Stimulated activated CD8-positive, alpha-beta memory T cell treated with anti-CD3 and anti-CD28 coated beads, Interleukin-2, amount 100 ng/mL, for 1 hour (primary cell): Measurements from ENCODE around the gene NACA2.
"Not testable (repeated sequence)": the region's sequence is repeated elsewhere in the genome, so short reads cannot be mapped to it uniquely, and the experiment has no call there.

Experiments
- DNase-seq, 2 donors: peaks; one replicate each; pipeline ENCODE4 v3.0.0-alpha.2; 2020; ENCODE audit warnings: low read depth in 2 of 2

Gene NACA2

GRCh38 chr17:61591018-61591417 lies at the start of gene NACA2:
TSS of gene NACA2 (minus strand) at chr17:61591219. CDS start at chr17:61591180, 39 bp downstream.
- no peak for DNase-seq

GRCh38 chr17:61639818-61640217 lies 48.8 kb upstream of the NACA2 start:
- DNase-seq, result no peak

GRCh38 chr17:61638087-61638486 lies 47.1 kb upstream of the NACA2 start:
- no peak for DNase-seq

- DNase-seq, result peak in 1 of 2 donors; percentile 21
Measured at GRCh38 chr17:61635913-61636432, 45.0 kb upstream of the NACA2 start.

DNA sequence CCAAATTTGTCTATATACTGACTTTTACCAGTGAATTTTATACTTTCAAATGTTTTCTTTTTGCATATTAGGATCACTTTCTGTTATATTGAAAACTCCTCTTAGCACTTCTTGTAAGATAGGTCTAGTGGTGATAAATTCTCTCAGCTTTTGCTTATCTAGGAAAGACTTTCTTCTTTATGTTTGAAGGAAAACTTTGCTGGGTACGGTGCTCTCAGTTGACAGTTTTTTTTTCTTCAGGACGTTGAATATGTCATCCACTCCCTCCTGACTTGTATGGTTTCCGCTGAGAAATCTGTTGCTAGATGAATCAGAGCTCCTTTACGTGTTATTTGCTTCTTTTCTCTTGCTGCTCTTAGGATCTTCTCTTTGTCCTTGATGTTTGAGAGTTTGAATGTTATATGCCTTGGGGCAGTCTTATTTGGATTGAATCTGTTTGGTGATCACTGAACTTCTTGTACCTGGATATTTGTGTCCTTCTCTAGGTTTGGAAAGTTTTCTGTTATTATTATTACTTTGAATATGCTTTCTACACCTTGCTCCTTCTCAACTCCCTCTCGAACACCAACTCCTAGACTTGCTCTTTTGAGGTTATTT lies 44.0 kb upstream of the NACA2 start:
- no peak for DNase-seq

- no peak for DNase-seq
Measured at GRCh38 chr17:61634011-61634539, 43.1 kb upstream of the NACA2 start.

DNA sequence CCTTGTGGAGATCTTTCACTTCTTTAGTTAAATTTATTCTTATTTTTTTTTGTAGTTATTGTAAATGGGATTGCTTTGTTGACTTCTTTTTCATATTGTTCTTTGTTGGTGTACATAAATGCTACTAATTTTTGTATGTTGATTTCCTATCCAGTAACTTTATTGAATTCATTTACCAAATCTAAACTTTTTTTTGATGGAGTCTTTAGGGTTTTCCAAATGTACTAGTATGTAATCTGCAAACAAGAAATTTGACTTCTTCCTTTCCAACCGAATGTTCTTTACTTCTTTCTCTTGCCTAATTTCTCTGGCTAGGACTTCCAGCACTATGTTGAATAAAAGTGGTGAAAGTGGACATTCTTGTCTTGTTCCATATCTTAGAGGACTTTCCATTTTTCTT lies 41.8 kb upstream of the NACA2 start:
- DNase-seq, result no peak

DNA sequence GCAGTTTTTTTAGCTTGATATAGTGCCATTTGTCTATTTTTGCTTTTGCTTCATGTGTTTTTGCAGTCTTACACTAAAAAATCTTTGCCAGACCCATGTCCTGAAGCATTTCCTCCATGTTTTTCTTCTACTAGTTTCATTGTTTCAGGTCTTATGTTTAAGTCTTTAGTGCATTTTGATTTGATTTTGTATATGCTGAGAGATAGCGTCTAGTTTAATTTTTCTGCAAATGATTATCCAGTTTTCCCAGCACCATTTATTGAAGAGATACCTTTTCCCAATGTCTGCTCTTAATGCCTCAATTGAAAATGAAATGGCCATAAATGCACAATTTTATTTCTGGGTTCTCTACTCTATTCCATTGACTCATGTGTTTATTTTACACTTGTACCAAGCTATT lies 40.8 kb upstream of the NACA2 start:
- DNase-seq, result no peak

DNA sequence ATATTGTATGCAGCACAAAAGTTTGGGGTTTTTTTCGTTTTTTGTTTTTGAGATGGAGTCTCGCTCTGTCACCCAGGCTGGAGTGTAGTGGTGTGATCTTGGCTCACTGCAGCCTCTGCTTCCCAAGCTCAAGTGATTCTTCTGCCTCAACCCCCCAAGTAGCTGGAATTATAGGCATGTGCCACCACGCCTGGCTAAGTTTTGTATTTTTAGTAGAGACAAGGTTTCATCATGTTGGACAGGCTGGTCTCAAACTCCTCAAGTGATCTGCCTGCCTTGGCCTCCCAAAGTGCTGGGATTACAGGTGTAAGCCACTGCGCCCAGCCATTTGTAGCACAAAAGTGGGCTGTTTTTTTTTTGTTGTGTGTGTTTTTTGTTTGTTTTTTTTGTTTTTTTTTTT lies 37.1 kb upstream of the NACA2 start:
- not testable (repeated sequence) for DNase-seq

GRCh38 chr17:61627658-61628057 lies 36.6 kb upstream of the NACA2 start:
- DNase-seq, result no peak

- DNase-seq, result no peak
Measured at GRCh38 chr17:61627125-61627524, 36.1 kb upstream of the NACA2 start.

DNA sequence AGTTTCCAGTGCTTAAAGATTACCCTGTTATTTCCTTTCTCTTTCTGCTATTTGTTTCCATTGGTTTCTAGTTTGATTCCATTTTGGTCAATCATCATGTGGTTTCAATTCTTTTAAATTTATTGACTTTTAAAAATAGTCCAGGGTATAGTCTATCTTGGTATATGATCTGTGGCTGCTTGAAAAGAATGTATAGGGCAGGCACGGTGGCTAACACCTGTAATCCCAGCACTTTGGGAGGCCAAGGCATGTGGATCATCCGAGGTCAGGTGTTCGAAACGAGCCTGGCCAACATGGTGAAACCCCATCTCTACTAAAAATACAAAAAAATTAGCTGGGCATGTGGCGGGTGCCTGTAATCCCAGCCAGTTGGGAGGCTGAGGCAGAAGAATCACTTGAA lies 34.5 kb upstream of the NACA2 start:
- no peak for DNase-seq

DNA sequence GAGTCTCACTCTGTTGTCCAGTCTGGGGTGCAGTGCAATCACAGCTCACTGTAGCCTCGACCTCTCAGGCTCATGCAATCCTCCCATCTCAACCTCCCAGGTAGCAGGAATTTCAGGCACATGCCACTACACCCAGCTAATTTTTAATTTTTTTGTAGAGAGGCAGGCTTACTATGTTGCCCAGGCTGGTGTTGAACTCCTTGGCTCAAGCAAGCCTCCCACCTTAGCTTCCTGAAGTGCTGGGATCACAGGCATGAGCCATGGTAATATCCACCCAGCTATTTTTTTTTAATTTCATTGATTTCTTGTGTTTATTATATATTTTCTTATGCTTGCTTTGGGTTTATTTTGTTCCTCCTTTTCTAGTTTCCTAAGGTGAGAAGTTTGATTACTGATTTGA lies 33.9 kb upstream of the NACA2 start:
- no peak for DNase-seq

- DNase-seq, result no peak
Measured at GRCh38 chr17:61621317-61621716, 30.3 kb upstream of the NACA2 start.

- no peak for DNase-seq
Measured at GRCh38 chr17:61619953-61620352, 28.9 kb upstream of the NACA2 start.

DNA sequence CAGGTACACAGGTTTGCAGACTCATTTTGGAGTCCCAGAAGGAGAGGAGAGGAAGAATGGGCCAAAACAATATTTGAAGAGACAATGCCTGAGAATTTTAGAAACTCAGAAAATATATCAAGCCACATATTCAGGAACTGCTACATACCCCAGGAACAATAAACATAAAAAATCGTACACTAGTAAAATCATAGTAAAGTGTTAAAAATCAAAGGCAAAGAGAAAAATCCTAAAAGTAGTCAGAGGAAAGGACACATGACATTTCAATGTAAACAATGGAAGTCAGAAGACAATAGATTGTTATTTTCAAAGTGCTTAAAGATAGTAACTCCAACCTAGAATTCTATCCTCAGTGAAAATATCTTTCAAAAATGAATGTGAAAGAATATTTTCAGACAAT lies 28.5 kb upstream of the NACA2 start:
- DNase-seq, result no peak

GRCh38 chr17:61618950-61619349 lies 27.9 kb upstream of the NACA2 start:
- no peak for DNase-seq

- no peak for DNase-seq
Measured at GRCh38 chr17:61617330-61617729, 26.3 kb upstream of the NACA2 start.

DNA sequence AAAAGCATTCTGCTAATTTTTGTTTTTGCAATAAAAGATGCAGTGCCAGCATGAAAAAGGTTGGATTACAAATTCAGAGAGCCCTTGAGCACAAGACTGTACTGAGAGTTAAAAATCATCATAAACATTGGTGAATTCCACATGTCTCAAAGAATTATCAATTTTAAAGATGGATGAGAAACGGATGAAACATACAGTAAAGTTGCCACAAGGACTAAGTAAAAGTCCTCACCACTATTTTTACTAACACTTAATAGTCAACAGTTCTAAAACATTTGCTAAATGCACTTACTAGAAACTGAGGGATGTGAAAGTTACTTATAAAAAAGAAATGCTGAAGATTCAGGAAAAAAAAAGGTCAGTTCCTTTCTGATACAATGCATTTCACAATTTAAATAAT lies 25.8 kb upstream of the NACA2 start:
- DNase-seq, result no peak

DNA sequence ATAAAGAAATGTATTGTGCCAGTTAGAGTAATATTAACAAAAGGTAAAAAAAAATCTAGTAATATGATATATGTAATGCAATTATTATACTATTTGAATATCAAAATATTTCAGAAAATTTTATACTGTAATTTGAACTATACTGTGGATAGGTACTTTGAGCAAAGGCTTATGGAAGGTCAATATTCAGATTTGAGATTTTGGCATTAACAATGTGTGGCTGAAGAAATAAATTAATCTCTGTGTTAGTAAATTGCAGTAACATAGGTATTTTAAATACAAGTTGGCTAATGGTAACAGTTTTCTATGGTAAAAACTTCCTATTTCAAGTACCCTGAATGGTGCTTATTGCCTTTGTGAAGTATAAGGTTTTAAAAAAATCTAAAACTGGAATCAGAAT lies 23.2 kb upstream of the NACA2 start:
- no peak for DNase-seq

DNA sequence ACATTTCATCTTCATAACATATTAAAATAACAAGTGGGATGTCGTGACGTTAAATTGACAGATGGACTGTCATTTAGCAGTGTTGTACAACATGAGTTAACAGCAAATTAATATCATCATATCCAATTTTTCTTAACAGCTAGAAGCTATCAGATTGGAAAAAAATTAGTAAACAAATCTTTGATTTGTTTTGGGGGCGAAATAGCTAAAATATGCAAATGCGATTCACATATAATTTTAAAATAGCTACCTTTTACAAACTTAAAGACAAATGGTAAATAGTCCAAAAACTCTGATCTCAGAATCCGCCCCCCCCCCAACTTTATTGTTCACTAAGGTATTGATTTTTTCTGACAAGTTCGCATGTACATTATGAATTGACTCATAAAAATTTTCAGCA lies 20.3 kb upstream of the NACA2 start:
- no peak for DNase-seq

DNA sequence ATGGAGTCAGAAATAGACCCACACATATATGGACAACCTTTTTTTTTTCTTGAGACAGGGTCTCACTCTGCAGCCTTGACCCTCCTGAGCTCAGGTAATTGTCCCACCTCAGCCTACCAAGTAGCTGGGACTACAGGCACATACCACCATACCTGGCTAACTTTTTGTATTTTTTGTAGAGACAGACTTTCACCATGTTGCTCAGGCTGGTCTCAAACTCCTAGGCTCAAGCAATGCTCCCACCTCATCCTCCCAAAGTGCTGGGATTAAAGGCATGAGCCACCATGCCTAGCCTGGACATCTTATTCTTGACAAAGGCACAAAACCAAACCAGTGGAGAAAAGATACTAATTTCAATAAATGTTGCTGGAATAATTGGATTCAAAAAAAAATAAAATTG lies 14.7 kb upstream of the NACA2 start:
- DNase-seq, result no peak

DNA sequence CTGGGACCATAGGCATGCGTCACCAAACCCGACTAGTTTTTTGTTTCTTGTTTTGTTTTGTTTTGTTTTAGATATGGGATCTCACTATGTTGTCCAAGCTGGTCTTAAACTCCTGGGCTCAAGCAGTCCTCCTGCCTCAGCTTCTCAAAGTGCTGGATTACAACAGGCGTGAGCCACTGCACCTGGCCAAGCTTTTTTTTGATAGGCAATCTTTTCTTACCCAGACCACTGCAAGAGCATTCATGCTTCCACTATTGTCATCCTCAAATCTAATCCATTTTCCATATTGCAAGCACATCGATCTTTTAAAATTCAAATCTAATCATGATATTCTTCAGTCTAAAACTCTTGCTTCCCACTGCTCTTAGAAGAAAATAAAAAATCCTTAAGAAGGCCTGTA lies 10.3 kb upstream of the NACA2 start:
- no peak for DNase-seq

DNA sequence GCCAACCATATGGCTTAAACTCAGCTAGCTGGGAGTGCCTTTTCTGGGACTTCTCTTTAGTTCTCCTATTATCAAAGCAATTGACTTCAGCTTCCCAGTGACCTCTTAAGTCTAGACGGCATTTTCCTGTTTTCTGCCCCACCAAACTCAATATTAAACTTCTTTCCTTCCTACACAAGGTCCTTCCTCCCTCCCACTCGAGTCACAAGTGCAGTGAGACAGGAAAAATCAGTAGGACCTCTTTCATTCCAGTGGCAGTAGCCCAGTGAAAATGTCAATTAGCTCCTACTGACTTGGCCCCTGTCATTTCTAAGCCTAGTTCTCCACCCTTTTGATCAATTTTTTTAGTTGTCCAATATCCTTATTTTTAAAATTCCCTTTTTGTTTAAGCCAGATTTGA lies 9.6 kb upstream of the NACA2 start:
- no peak for DNase-seq
